Activated T-cell treated with anti-CD3 and anti-CD28 coated beads for 1 hour (primary cell): ENCODE measurements around the gene PPP1R16B.

ENCODE experiments used
- DNase-seq: peaks from one replicate; pipeline ENCODE4 v3.0.0-alpha.2; 2020; ENCODE audit warnings: low read depth

PPP1R16B gene

DNA sequence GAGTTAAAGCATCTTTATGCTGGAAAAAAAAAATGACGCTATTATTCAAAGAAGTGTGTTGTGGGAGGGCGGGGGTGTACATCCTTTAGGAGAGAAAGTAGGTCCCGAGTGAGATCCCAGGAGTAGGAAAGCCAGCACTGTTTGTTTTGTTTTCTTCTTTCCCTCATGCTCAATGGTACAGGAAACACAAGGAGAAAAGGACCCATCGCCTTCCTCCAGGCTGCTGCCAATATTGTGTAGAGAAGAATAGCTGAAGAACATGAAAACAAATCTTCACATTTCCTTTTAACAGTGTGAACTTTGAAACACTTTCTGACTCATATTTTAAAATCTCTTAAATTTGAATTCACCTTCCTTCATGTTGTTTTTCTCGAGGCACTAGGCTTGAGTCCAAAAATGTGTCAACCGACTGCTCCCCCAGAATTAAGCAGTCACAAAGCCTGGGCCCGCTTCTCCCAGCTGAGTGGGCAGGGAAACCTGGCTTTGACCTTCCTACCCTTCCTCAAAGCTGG is 22.3 kb downstream of the PPP1R16B start:
- no peak for DNase-seq

DNA sequence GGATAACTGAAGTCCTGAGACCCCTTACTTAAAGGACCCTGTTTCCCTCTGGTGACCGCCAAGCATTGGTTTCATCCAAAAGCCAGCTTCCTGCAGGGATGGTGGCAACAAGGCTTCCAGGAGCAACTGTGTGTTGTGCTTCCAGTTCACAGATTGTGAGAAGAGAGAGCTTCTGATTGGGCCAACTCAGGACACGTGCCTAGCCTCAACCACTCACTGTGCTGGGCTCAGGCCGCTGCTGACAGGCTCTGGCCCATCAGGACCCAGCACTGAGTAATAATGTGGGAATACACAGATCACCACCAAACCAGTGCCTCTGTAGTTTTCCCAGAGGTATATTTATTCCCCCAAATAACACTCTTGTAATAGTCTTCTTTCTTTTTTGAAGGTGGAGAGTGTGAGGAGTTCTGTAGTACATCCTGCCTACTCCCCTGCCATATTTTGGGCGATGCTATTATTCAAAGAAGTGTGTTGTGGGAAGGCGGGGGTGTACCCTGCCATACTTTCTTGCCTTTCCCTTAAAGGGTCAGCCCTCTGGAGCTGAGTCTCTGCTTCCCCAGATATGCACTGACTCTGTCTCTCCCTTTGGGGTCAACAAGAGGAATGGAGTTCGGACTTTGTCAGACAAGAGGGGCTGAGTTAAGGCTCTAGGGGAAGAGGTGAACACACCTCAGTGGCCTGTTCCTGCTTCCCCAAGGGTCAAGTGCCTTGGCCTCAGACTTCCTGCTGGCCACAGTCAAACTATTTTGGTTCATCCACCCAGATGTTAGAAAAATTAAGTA is 23.2 kb downstream of the PPP1R16B start:
- no peak for DNase-seq

DNA sequence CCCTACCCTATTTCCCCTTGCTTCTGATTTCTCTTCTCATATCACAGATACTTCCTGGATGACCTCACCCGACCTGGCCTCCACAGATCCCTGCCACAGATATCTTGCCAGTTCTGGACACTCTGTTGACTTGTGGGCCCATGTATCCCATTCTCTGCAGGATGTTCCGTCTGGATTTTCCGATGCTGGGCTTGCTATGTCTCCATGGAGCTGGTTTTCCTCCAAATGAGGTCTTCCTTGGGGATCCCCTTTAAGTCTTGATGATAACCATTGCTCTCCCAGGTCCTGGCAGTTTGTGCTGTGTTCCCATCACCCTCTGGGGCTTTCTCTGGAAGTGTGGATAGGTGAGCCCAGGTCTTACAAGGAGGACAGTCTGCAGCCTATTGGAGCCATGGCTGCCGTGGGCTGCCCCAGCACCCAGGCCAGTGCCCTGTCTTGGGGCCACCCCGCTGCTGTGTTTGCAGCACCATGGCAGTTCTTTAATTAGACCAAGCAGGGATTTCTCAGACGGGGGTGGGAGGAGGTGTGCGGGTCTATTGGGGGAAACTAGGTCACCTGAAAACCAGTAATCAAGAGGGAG is 23.9 kb downstream of the PPP1R16B start:
- DNase-seq: no peak

DNA sequence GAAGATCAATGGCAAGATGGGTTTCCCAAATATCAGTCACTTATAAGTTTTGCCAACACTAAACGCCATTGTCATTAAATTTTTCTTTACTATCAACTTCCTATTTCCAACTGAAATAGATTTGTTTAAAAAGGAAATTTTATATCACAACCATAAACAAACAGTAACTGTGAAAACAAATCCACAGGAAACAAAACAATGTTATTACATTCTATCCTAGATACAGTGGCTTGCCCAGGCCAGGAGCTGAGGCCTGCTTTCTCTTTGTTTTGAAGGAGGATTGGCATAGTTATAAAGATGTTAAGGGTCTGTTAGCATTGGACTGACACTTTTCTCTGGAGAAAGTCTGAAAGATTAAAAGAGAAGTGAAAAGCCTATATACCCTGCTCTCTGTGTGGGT is 24.9 kb downstream of the PPP1R16B start:
- no peak for DNase-seq

DNA sequence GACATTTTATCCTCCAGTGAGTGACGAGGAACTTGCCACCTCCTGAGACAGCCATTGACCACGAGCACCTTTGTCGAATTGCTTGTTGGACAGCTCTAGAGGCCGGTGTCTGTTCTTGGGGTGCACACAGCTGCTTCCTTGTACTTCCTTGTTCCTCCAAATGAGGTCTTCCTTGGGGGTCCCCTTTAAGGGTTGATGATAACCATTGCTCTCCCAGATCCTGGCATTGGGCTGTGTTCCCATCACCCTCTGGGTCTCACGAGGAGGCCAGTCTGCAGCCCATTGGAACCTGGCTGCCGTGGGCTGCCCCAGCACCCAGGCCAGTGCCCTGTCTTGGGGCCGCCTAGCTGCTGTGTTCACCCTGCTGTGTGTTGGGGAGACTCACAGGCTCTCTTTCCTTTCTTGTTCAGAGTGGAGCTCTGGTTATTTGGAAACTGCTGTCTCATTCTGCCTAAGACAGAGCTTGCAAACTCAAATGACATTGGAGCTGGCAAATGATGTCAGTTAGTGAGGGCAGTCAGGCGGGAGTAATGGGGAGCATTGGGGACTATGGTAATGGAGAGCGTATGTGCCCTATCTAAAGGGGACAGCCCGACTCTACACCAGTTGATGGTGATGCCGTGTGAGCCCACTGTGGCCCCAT is 25.7 kb downstream of the PPP1R16B start:
- DNase-seq: no peak

DNA sequence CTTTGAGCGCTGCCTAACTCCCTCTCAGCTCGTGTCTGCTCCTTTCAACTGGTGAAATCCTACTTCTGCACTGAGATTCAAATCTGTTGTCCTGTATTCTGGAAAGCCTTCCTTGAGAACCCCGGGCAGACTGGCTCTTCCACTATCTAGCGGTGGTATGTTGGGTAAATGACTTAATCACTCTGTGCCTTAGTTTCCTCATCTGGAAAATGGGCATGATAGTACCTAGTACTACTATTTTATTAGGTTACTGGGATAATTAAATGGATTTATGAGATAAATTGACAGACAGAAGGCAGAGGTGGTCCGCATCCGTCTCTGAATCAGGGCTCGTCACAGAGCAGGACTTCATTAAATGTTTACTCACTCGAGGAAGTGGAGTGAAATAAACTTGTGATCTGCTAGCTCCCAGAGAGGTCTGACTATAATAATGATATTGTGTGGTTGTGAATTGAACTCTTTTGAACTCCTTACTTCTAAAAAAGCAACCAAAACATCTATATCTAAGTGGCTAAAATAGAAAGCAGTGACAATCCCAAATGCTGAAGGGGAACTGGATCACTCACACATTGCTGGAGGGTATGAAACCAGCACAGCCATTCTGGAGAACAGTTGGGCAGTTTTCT is 26.6 kb downstream of the PPP1R16B start:
- no peak for DNase-seq

DNA sequence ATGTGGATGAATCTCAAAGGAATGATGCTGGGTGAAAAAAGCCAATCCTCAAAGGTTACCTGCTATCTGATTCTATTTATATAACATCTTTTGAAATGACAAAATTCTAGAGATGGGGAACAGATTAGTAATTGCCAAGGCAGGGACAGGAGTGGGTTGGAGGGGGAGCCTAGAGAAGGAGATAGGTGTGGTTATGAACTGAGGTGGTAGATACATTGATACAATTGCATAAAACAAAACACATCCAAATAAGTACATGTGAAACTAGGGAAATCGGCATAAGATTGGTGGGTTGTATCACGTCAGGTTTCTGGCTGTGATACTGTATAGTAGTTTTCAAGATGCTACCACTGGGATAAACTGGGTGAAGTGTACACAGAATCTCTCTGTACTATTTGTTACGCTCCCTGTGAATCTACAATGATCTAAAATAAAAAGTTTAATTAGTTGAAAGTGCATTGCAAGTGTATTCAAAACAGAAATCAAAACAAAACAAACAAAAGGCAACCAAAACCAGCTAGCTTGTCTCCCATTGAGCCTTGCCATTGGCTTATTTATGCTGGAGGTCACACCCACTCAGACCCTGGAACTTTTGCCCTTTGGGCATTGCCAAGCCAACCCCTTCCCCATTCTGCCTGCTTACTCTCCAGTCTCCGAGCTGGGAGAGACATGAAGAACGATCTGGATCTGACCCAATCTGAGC is 27.8 kb downstream of the PPP1R16B start:
- no peak for DNase-seq

DNA sequence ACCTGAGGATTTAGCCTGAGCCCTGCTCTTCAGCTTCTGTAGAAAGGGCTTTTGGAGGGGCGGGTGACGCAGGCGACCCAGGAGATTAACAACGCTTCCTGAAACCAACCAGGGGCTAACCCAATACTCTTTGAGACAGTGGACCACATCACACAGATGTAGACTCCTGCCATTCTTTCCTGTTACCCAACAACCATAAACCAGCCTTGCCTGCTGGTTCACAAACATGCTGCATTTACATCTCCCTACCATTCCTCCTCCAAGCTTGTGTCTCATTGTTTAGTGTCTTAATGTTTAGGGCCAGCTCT is 28.3 kb downstream of the PPP1R16B start:
- no peak for DNase-seq

DNA sequence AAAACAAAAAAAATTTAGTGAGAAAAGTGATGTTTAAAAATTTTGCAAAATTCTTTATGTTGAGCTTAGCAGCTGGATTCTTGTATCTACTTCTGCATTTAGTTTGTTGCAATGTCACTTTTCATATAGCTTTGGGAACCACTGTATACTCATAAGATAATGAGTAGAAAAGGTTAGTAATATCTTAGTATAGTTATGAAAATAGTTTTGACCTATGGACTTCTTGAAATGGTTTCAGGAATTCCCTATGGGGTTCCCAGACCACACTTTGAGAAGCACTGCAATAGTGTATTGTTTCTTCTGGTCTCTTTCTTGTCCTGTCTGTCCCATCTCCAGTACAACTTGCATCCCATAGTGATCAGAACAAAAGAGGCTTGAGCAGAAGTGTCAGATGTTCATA is 29.4 kb downstream of the PPP1R16B start:
- DNase-seq: no peak

DNA sequence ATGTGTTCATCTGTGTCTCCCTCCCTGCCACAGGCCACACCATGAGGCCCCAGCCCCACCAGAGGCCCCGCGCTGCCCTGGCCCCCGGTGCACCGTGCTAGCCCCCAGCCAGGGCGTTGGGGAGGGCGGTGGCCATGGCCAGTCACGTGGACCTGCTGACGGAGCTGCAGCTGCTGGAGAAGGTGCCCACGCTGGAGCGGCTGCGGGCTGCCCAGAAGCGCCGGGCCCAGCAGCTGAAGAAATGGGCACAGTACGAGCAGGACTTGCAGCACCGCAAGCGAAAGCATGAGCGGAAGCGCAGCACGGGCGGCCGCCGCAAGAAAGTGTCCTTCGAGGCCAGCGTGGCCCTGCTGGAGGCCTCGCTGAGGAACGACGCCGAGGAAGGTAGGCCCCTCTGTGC is 30.3 kb downstream of the PPP1R16B start:
- DNase-seq: no peak

DNA sequence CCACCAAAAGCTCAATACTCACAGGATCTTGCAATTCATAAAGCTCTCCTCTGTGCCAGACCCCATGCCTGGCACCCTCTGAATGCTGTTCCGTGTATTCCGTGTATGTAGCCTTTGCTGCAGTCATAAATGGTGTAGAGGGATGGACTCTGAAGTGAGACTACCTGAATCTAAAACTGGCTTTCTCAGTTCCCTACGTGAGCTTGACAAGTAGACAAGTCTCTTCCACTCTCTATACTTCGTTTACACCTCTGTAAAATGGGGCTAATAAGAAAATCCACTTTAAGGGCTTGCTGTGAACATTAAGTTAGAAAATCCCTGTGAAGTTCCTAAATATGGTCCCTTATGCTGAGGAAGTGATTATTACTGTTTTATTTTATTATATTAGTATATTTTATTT is 31.5 kb downstream of the PPP1R16B start:
- no peak for DNase-seq

DNA sequence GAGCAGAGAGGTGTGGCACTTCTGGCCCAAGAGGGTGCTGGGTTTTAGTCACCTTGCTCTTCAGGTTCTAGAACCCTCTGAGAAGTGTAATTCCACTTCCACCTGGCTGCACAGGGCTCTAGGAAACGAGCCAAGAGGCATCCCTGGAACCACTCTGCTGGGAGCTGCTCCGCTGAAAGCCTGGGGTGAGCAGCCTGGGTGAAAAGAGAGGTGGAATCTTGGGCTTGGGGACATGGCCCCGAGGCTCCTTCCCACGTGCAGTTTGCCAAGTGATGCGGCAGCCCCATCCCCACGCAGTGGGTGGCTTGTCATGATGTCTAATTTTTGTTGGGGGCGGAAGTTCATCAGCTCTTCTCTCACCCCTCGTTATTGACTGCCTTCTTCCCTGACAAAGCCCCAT is 32.8 kb downstream of the PPP1R16B start:
- no peak for DNase-seq

DNA sequence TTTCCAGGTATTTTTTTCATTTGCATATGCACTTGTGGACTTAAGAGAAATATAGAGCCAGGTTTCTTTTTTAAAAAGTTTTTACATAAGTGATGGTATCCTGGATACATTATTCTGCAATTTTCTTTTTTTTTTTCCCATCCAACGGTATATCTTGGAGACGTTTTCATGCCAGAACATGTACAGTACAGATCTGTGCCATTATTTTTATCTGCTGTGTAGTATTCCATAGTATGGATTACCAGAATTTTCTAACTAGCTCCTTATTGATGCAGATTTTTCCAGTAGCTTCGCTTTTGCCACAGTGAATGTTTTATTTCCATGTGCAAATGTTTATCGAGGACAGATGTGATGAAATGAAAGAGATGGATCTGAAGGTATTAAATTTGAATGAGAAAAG is 34.1 kb downstream of the PPP1R16B start:
- DNase-seq: no peak

DNA sequence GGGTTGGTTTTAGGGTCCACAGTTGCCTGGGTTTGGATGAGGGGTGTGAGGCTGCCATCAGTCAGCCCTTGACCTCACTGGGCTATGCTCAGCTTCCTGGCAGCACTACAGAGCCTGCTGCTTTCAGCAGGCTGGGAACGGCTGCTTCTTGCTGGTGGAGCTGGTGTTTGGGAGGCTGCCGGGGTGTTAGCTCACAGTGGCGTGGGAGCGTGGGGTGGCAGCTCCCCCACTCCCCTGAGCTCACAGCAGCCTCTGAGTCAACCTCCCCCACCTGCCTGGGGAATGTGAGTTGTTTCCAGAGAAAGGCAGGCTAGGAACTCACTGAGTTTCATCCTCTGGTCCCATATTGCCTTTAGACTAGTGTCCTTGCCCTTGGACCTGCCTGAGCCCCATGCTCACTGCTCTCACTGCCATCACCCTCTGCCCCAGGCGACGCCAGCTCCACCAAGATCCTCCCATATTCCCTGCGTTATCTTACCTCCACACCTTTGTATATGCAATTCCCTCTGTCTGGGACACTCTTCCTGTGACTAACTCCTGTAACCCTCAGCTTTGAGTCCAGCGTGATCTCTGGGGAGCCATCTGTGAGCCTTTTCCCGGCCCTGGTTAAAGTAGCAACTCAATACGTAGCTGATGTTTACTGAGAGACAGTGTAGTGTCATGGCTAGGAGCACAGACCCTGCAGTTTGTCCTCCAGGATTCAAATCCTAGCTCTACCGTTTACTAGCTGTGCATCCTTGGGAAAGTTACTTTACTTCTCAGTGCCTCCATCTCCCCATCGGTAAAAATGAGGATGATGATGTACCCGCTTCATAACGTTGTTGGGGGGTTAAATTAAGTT is 34.8 kb downstream of the PPP1R16B start:
- no peak for DNase-seq

DNA sequence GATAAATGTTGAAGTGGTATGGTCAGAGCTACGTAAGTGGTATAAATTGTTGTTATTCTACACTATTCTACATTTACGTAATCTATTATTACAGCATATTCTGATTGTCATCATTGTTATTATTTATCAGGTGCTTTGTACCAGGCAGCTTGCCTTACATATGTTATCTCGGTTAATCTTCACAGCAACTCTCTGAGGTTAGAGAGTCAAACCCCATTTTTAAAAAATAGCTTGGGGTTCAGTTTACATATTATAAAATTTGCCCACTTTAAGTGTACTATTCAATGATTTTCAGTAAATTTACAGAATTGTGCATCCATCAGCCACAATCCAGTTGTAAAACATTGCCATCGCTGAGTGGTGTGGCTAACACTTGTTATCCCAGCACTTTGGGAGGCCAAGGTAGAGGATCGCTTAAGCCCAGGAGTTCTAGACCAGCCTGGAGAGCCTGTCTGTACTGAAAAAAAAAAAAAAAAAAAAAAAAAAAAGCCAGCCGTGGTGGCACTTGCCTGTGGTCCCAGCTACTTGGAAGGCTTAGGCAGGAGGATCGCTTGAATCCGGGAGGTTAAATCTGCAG is 35.5 kb downstream of the PPP1R16B start:
- DNase-seq: no peak

DNA sequence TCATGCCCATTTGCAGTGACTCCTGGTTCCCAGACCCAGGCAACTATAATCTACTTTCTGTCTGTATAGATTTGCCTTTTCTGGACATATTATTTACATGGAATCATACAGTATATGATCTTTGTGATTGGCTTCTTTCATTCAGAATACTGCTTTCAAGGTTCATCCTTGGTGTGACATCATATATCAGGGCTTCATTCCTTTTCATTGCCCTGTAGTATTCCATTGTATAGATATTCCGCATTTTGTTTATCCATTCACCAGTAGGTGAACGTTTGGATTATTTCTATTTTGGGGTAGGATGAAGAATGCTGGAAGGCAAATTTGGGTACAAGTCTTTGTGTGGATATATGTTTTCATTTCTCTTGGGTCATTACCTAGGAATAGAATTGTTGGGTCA is 36.1 kb downstream of the PPP1R16B start:
- DNase-seq: no peak

DNA sequence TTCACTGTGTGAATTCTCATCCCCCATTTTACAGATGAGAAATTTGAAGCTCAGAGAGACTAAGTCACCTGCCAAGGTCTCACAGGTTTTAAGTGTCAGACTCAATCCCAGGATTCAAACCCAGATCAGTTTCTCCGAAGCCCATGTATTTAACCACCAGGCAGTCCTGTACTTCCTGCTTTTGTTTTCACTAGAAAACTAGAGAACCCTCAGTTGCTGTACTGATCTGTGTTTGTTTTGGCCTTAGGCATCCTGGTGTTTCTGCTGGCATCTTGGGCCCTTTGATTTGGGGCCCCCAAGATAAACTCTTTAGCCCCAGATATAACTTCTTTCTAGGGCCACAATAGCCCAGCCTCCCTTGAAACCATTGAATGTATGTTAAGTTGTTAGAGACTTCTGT is 36.5 kb downstream of the PPP1R16B start:
- no peak for DNase-seq

DNA sequence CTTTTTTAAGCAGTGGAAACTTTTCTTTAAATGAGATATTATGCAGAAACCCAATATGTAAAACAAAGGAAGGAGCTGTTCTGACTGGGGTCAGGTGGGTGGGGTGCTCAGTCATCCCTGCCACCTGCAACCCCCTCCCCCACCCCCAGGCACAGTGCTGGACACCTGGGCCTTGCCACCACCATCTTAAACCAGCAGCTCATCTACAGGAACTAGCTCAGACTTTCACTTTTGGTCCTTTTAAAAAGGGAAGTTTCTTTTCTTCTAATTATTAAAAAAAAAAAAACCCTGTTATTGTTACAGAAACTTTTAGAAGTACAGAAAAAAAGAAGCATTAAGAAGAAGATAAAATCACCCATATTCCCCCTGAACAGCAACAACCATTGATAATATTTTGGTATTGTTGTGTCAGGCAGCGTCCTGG is 37.1 kb downstream of the PPP1R16B start:
- no peak for DNase-seq

DNA sequence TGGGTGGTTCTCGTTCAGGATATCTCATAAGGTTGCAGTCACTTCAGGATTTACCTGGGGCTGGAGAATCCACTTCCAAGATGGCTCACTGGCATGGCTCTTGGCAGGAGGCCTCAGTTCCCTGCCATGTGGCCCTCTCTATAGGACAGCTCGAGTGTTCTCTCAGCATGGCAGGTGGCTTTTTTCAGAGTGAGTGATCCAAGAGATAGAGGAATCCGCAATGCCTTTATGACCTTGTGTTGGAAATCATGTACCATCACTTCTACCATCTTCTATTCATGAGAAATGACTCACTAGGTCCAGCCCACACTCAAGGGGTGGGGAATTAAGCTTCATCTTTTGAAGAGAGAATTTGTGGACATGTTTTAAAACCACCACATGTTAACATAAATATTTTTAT is 37.8 kb downstream of the PPP1R16B start:
- DNase-seq: no peak

DNA sequence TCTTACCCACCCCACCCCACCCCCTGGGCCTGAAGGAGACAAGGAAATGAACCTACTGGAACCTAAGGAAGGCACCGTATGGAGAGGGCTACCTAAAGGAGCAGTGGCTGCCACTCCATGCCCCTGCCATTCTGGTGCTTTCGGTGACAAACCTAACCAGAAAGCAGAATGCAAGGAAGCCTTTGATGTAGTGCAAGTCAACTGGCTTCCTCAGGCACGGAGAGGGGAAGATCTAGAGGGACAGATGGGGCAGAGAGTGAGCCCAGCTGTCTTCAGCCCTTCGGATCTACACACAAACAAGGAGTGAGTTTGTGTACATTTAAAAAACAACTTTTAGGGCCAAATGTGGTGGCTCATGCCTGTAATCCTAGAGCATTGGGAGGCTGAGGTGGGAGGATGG is 39.5 kb downstream of the PPP1R16B start:
- DNase-seq: no peak

DNA sequence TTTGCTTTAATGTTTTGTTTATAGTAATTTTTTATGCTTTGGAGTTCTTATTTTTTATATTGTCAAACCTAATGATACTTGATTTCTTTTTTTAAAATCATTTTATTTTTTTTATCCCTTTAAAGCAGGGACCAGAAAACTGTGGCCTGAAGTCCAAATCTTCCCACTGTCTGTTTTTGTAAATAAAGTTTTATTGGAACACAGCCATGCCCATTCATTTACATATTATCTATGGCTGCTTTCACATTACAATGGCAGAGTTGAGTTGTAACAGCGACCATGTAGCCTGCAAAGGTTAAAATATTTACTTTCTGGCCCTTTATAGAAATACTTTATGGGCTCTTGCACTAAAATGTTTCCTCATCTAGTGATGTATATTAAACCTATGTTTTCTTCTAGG is 42.3 kb downstream of the PPP1R16B start:
- DNase-seq: no peak
